ENCODE measurements around the gene CHRNB4.

Gene CHRNB4

GRCh38 chr15:78626381-78626995 is 14.5 kb downstream of the CHRNB4 start:
- no peak for TF ChIP-seq CTCF (IDR thresholded peaks at IDR 0.05; ENCODE audit: insufficient read depth, low read depth, low read length, missing control alignments)

DNA sequence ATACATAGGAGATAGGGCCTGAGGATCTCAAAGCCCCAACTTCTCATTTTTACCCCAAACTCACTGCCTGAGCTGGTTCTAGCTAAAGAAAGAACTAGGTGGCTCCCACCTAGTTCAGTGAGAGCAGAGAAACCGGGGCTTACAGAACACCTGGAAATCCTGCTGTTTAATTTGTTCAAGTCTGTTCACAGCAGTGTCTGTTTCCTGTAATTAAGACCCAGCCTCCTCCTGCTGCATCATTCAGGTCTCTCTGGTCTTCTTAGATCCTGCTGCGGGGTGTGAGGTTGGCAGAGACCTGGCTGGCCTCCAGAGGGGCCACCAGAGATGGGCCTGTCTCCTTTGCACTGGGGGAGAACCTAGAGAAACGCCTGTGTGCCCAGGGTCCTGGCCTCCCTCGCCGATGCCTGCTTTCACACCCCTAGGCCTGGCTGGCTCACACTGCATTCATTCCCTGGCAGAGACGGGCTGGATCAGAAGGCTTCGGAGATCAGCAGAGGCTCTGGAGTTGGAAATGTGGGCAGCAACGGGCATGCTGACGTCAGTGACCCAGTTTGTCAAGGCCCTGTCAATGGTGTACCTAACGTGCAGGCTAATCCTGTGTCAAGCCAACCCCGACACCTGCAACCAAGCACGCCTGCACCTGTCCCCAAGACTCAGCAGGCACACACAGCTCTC is 15.3 kb downstream of the CHRNB4 start:
- DNase-seq (ENCODE audit: low read depth) = no peak
- TF ChIP-seq CTCF (IDR thresholded peaks at IDR 0.05; ENCODE audit: insufficient read depth, low read depth, low read length, missing control alignments) = no peak

More at GRCh38 chr15:78626381-78626995, 14.5 kb downstream of the CHRNB4 start:
- no peak for DNase-seq (ENCODE audit: low read depth)
- no peak overlapping the region for H3K4me3 ChIP-seq (ENCODE audit: low read length)

DNA sequence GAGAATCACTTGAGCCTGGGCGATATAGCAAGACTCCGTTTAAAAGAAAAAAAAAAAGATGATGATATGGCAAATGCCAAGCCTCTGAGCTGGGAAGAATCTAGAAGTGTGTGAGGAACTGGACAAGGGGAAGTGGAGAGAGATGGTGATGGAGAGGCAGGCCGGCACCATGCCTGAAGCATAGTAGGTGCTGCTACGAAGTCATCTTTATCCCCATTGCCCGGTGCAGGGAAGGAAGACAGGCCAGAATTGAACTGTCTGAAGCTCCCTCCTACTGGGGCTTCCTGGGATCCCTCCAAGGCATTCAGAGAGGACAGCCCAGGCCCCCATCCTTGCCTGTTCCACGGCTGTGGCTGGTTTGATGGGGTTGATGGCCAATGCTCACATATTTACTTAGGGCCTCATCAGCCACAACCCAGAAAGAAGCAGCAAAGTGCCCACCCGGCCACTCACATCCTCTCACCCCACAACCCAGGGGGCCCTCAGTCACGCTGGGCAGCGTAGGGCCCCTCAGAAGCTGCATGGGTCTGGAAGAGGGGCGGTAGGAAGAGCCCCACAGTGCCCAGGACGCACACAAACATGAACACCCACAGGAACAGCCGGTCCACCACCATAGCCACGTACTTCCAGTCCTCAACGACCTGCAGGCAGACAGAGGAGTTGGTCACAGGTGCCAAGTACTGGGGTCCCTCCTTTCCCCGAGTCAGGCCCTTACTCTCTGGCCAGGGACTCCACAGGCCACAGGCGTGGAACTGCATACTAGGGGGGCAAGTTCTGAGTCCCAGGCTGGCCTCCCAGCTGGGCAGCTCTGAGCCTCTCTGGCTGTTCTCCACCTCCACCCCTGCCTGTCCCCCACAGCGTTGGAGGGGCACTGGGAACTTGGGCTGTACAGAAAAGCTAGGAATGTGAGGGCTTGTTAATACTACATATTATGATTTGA is 16.1 kb downstream of the CHRNB4 start:
- no peak for DNase-seq (ENCODE audit: low read depth)
- no peak for TF ChIP-seq CTCF (IDR thresholded peaks at IDR 0.05; ENCODE audit: insufficient read depth, low read depth, low read length, missing control alignments)
- no peak overlapping the region for H3K4me3 ChIP-seq (ENCODE audit: low read length)

More for the DNA sequence above, 15.3 kb downstream of the CHRNB4 start:
- H3K4me3 ChIP-seq (ENCODE audit: low read length) = no peak overlapping the region

- DNase-seq (ENCODE audit: low read depth) = no peak
These were observed 17.1 kb downstream of the CHRNB4 start for GRCh38 chr15:78623786-78624497.

GRCh38 chr15:78621810-78622402 is 19.1 kb downstream of the CHRNB4 start:
- no peak for TF ChIP-seq CTCF (IDR thresholded peaks at IDR 0.05; ENCODE audit: insufficient read depth, low read depth, low read length, missing control alignments)
- DNase-seq (ENCODE audit: low read depth) = no peak
- H3K4me3 ChIP-seq (ENCODE audit: low read length) = no peak overlapping the region

More at GRCh38 chr15:78623786-78624497, 17.1 kb downstream of the CHRNB4 start:
- H3K4me3 ChIP-seq (ENCODE audit: low read length) = no peak overlapping the region
- no peak for TF ChIP-seq CTCF (IDR thresholded peaks at IDR 0.05; ENCODE audit: insufficient read depth, low read depth, low read length, missing control alignments)

All from epithelial cell of esophagus (primary cell).